GM12878 (cell line): ENCODE results near the gene CNTLN. TPM values are rescaled to one million over a fixed set of nuclear protein-coding genes. Genes with fewer than 3 reads are reported as not detected.

Experiments used
- ATAC-seq: fragments of 200-7000 bp; cut with Tn5 transposase; 3 replicates; pipeline ENCODE4 v1.9.1; 2020; ENCODE audit warnings: mild to moderate bottlenecking, moderate library complexity
- Bru-seq: library from RNA; stranded (reverse); fragments of 400-500 nt; gene quantifications from one replicate; lab custom pipeline; 2021; lab: Mats Ljungman, UMichigan
- BruChase-seq, 2 experiments: library from RNA; stranded (reverse); fragments of 400-500 nt; gene quantifications; one replicate each; lab custom pipeline; 2021; lab: Mats Ljungman, UMichigan
- BruUV-seq: library from RNA; stranded (reverse); fragments of 400-500 nt; replicated peaks from 2 replicates; lab custom pipeline; 2021; lab: Mats Ljungman, UMichigan
- CTCF ChIA-PET: fragments of 300-600 bp; sonication (Branson Sonifier 250); formaldehyde crosslinking; extraction: SDS; loops from one replicate; lab custom pipeline; 2021; ENCODE audit warnings: inconsistent platforms; lab: Yijun Ruan, JAX
- POLR2A ChIA-PET: fragments of 350-600 bp; formaldehyde crosslinking; extraction: SDS; loops from one replicate; lab custom pipeline; 2021; ENCODE audit warnings: inconsistent platforms; lab: Charles Lee
- RAD21 ChIA-PET: fragments of 300-600 bp; sonication (Branson Sonifier 250); formaldehyde crosslinking; loops from one replicate; lab custom pipeline; 2023; ENCODE audit warnings: antibody characterized with exemption; ENCODE audit not compliant: unreplicated experiment; lab: Charles Lee
- SMC1A ChIA-PET: fragments of 300-600 bp; sonication (Branson Sonifier 250); formaldehyde crosslinking; loops from one replicate; lab custom pipeline; 2023; ENCODE audit not compliant: unreplicated experiment, uncharacterized antibody; lab: Charles Lee
- DNase-seq: peaks from one replicate; pipeline ENCODE4 v3.0.0-alpha.2; 2011; ENCODE audit warnings: low read depth, low spot score
- FAIRE-seq: peaks from 3 replicates; lab custom pipeline; 2011; peaks lifted over from hg19 to GRCh38; lab: Jason Lieb, UNC
- H2AFZ ChIP-seq: 2 replicates; pipeline ENCODE4 v1.6.0; 2011; ENCODE audit warnings: low read depth, low read length, control low read depth; ENCODE audit not compliant: control insufficient read depth
- H3K27ac ChIP-seq: 2 replicates; pipeline ENCODE4 v1.5.1; 2011; ENCODE audit warnings: control low read depth; ENCODE audit not compliant: control insufficient read depth, insufficient read depth
- H3K27me3 ChIP-seq, 2 experiments: replicated peaks in 1 of 2; 2 replicates each; pipeline versions ENCODE4 v1.6.0 to v1.6.1; 2011; ENCODE audit warnings: low read length in 1 of 2; ENCODE audit not compliant: control insufficient read depth in 2 of 2, insufficient read depth in 2 of 2
- H3K36me3 ChIP-seq, 2 experiments: 2 replicates each; pipeline ENCODE4 v1.5.1; 2011; ENCODE audit warnings: low read length in 1 of 2; ENCODE audit not compliant: control insufficient read depth in 2 of 2, insufficient read depth in 2 of 2
- H3K4me1 ChIP-seq: 2 replicates; pipeline ENCODE4 v1.6.1; 2011; ENCODE audit warnings: mild to moderate bottlenecking, low read length, moderate library complexity, mixed read lengths; ENCODE audit not compliant: control insufficient read depth, insufficient read depth
- H3K4me2 ChIP-seq: 2 replicates; pipeline ENCODE4 v1.6.0; 2011; ENCODE audit warnings: control low read depth; ENCODE audit not compliant: control insufficient read depth, insufficient read depth
- H3K4me3 ChIP-seq: fragments of 200-600 bp; sonication (generic); 2 replicates; pipeline ENCODE4 v1.5.1; 2016
- H3K79me2 ChIP-seq: 2 replicates; pipeline ENCODE4 v1.6.0; 2011; ENCODE audit warnings: low read length; ENCODE audit not compliant: control insufficient read depth, insufficient read depth
- H3K9ac ChIP-seq: 2 replicates; pipeline ENCODE4 v1.8.0; 2011; ENCODE audit warnings: low read length, control low read depth, mixed read lengths; ENCODE audit not compliant: control insufficient read depth, insufficient read depth
- H3K9me3 ChIP-seq: replicated peaks from 3 replicates; pipeline ENCODE4 v1.5.1; 2011; ENCODE audit warnings: mild to moderate bottlenecking, low read length; ENCODE audit not compliant: control insufficient read depth, insufficient read depth
- H4K20me1 ChIP-seq: 2 replicates; pipeline ENCODE4 v1.6.0; 2011; ENCODE audit not compliant: control insufficient read depth, insufficient read depth
- BHLHE40 ChIP-seq, 2 experiments: fragments of 450-650 bp in 1 of 2; IDR thresholded peaks; 2 replicates each; pipeline ENCODE4 v1.6.1; 2011 to 2017; ENCODE audit warnings: low read depth in 2 of 2, borderline replicate concordance in 1 of 2, improper control_type of control experiment in 1 of 2, low read length in 1 of 2, mild to moderate bottlenecking in 1 of 2
- IKZF1 ChIP-seq: fragments of 450-650 bp; conservative IDR thresholded peaks from 2 replicates; pipeline ENCODE4 v1.6.1; 2017; ENCODE audit warnings: antibody characterized with exemption, mild to moderate bottlenecking
- MTA2 ChIP-seq: fragments of 450-650 bp; IDR thresholded peaks from 2 replicates; pipeline ENCODE4 v1.6.1; 2016; ENCODE audit warnings: low read depth, mild to moderate bottlenecking, moderate library complexity
- NR2F1 ChIP-seq: fragments of 450-650 bp; conservative IDR thresholded peaks from 2 replicates; pipeline ENCODE4 v1.6.1; 2017; ENCODE audit warnings: mild to moderate bottlenecking
- POLR2A ChIP-seq: IDR thresholded peaks from 2 replicates; pipeline ENCODE4 v1.6.1; 2011; ENCODE audit warnings: low read depth, mild to moderate bottlenecking, low read length
- RB1 ChIP-seq: fragments of 450-650 bp; formaldehyde crosslinking; IDR thresholded peaks from 2 replicates; pipeline ENCODE4 v1.6.1; 2017; ENCODE audit warnings: mild to moderate bottlenecking, borderline replicate concordance
- YY1 ChIP-seq: IDR thresholded peaks from 2 replicates; pipeline ENCODE4 v1.6.1; 2011; ENCODE audit warnings: low read depth, mild to moderate bottlenecking, low read length
- WGBS: methylation state at CpG from one replicate; pipeline ENCODE4 v1.1.6; 2016; ENCODE audit warnings: low lambda C conversion rate; ENCODE audit not compliant: insufficient replicate concordance, insufficient coverage; ENCODE audit errors: missing lambda C conversion rate; 5-methylcytosine and 5-hydroxymethylcytosine counted together
- in situ Hi-C: fragments of 300-500 bp; cut with MboI; formaldehyde crosslinking; loops from 9 replicates; pipeline ENCODE4 v1.14.3; 2018; ENCODE audit warnings: mixed read lengths
- intact Hi-C: fragments of 100-400 bp; cut with micrococcal nuclease; formaldehyde crosslinking; loops from one replicate; pipeline ENCODE4 v1.14.2; 2022; ENCODE audit not compliant: unreplicated experiment
- long read RNA-seq, 2 experiments: library from polyadenylated mRNA; unstranded; transcript quantifications; one replicate each; pipeline ENCODE4 v2.0.0, GENCODE V29; 2019 to 2020
- polyA minus RNA-seq, 3 experiments: library from RNA; depleted of rRNA, polyadenylated mRNA; stranded (reverse); fragments of >200 nt; gene quantifications; 2 replicates each; pipeline ENCODE4 v1.2.3, GENCODE V29; 2011
- polyA plus RNA-seq, 11 experiments: library from polyadenylated mRNA; depleted of rRNA in 4 of 11; unstranded in 6 of 11; stranded (reverse) in 5 of 11; fragments of >200 nt; fragmentation: Nextera tagmentation in 4 of 11; fragmentation: Illumina TruSeq in 1 of 11; extraction: Ambion mirVana in 4 of 11; extraction: Trizol in 1 of 11; gene quantifications; 1 replicate in 1 of 11; 2 replicates in 10 of 11; pipeline versions ENCODE4 v1.2.1 to v1.2.3, GENCODE V29; 2011 to 2016; ENCODE audit warnings: inconsistent platforms in 2 of 11, missing spikeins in 2 of 11, low read depth in 1 of 11
- total RNA-seq, 4 experiments: library from RNA; depleted of rRNA in 3 of 4; stranded (reverse); fragments of >200 nt in 3 of 4; fragmentation: Illumina TruSeq in 1 of 4; extraction: Trizol in 1 of 4; gene quantifications; 2 replicates each; pipeline versions ENCODE4 v1.2.1 to v1.2.3, GENCODE V29; 2013 to 2021
- TF ChIP-seq, protein P1 (sequence below): fragments of 450-650 bp; IDR thresholded peaks from 2 replicates; pipeline ENCODE4 v1.6.1; 2016; ENCODE audit warnings: mild to moderate bottlenecking

CNTLN gene, protein sequence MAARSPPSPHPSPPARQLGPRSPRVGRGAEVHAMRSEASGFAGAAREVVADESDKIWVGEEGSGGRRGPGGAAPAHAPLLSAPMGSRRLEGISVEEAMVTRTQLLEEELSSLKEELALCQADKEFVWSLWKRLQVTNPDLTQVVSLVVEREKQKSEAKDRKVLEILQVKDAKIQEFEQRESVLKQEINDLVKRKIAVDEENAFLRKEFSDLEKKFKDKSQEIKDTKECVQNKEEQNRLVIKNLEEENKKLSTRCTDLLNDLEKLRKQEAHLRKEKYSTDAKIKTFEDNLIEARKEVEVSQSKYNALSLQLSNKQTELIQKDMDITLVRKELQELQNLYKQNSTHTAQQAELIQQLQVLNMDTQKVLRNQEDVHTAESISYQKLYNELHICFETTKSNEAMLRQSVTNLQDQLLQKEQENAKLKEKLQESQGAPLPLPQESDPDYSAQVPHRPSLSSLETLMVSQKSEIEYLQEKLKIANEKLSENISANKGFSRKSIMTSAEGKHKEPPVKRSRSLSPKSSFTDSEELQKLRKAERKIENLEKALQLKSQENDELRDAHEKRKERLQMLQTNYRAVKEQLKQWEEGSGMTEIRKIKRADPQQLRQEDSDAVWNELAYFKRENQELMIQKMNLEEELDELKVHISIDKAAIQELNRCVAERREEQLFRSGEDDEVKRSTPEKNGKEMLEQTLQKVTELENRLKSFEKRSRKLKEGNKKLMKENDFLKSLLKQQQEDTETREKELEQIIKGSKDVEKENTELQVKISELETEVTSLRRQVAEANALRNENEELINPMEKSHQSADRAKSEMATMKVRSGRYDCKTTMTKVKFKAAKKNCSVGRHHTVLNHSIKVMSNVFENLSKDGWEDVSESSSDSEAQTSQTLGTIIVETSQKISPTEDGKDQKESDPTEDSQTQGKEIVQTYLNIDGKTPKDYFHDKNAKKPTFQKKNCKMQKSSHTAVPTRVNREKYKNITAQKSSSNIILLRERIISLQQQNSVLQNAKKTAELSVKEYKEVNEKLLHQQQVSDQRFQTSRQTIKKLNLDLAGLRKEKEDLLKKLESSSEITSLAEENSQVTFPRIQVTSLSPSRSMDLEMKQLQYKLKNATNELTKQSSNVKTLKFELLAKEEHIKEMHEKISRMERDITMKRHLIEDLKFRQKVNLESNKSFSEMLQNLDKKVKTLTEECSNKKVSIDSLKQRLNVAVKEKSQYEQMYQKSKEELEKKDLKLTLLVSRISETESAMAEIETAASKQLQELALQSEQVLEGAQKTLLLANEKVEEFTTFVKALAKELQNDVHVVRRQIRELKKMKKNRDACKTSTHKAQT (N-terminal part only)
- total RNA-seq (2013; cell fraction: nucleolus; rRNA removed), result 0.32 TPM in 1 of 2 replicates, not detected in the other
- total RNA-seq (2014; rRNA removed) (0.06 TPM in 1 of 2 replicates, not detected in the other), total RNA-seq (2014; rRNA removed; fragmentation: Illumina TruSeq; extraction: Trizol) (0.04 and 0.05 TPM in 2 replicates), total RNA-seq (2021) (not detected in 2 replicates), polyA plus RNA-seq (2011; rRNA removed) (7.0 and 11.3 TPM in 2 replicates), polyA plus RNA-seq (2014; fragmentation: Illumina TruSeq; extraction: Trizol) (0.01 and 0.06 TPM in 2 replicates), polyA plus RNA-seq (2014; fragmentation: Nextera tagmentation; extraction: Ambion mirVana) (under 1 TPM in 1 of 2 experiments, not detected in 1; 0.02 TPM), polyA plus RNA-seq (2014; rRNA removed) (not detected in 2 replicates), polyA plus RNA-seq (2016; fragmentation: Nextera tagmentation; extraction: Ambion mirVana) (under 1 TPM in 1 of 2 experiments, not detected in 1; 0.03 TPM), polyA minus RNA-seq (2011; rRNA and poly(A)+ RNA removed) (5.5 and 5.6 TPM in 2 replicates), Bru-seq, nascent RNA (percentile 33 among the genes with signal in this experiment), BruChase-seq, experiment 1, labeled RNA remaining after a 6-hour chase (percentile 25 among the genes with signal in this experiment), BruChase-seq, experiment 2, labeled RNA remaining after a 2-hour chase (percentile 27 among the genes with signal in this experiment)
- not detected for polyA plus RNA-seq (2011; ENCODE audit: low read depth)
- 2.2 and 2.9 TPM in 2 replicates for polyA plus RNA-seq (2011; cell fraction: cytosol; rRNA removed)
- 5.1 and 6.5 TPM in 2 replicates for polyA plus RNA-seq (2011; cell fraction: nucleus; rRNA removed)
- polyA plus RNA-seq (2012), result 0.09 and 0.17 TPM in 2 replicates
- polyA minus RNA-seq (2011; cell fraction: cytosol; rRNA and poly(A)+ RNA removed), result 2.5 TPM in 2 replicates
- 12.9 and 23.5 TPM in 2 replicates for polyA minus RNA-seq (2011; cell fraction: nucleus; rRNA and poly(A)+ RNA removed)
- long read RNA-seq, experiment 1, full-length matches to known transcripts, result 7 of 14 reads
- long read RNA-seq, experiment 1, partial matches to known transcripts, result 4 of 14 reads
- long read RNA-seq, experiment 1, other reads (novel, unspliced or antisense), result 3 of 14 reads
- long read RNA-seq, experiment 2, partial matches to known transcripts, result 10 of 30 reads
- long read RNA-seq, experiment 2, other reads (novel, unspliced or antisense), result 17 of 30 reads

DNA sequence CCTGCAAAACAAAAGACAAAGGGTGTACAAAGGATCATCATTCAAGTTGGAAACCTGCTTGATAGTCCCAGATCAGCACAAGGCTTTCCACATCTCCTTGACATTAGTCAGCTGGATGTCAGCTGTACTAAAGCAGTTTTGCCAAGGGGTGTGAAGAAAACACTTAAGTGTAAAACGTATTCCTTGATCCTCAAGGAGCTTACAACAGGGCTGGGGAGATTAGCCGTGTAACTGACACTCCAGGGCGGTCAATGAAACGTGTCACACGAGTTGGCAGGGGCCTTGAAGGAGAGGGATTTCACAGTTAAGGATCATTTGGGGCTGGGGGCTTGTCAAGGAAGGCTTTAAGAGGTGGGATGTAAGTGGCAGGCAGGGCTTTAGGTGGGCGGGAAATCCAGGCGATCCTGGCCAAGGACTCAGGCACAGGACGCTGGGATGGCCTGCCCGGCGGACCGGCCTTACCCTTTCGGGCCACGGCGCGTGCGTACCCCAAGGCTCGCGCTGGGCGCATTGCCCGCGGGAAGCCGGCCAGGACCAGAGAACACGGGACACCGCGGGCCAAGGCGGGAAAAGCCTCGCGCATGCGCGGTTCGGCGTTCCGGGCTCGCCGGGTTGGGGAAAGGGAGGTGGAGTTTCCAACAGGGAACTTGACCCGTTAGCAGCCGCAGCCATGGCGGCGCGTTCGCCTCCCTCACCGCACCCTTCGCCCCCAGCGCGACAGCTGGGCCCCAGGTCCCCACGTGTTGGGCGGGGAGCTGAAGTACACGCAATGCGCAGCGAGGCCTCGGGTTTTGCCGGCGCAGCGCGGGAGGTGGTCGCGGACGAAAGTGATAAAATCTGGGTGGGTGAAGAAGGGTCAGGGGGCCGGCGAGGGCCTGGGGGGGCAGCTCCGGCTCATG, at the start of gene CNTLN:
CNTLN (plus strand) TSS at position 645 of the 899 bp plus-strand sequence; CDS start at position 671, 26 bp downstream.
- Histone ChIP-seq H3K79me2 (no peaks in the 10 kb centered on the region), H3K4me3 (no peak within 1 kb of the TSS)
- SMC1A ChIA-PET, result no interaction called here
- 0 out of 2 replicates have a peak, but pooled peaks have one; percentile 27 for TF ChIP-seq YY1
- TF ChIP-seq POLR2A, result peak; percentile 21; the same call in 1 of the 2 replicates
- TF ChIP-seq RB1, result peak; percentile 65; the same call in 1 of the 2 replicates
- TF ChIP-seq IKZF1, result peak; percentile 57; the same call in 1 of the 2 replicates
- 0 out of 2 replicates have a peak, but pooled peaks have one; percentile 19 for TF ChIP-seq NR2F1
- TF ChIP-seq BHLHE40 (IDR thresholded peaks at IDR 0.05; ENCODE audit: borderline replicate concordance in 1 of 2, low read depth in 2 of 2, low read length in 1 of 2), result peak in 1 of 2 experiments; percentile 26; a peak in 2 of 4 replicates
- TF ChIP-seq MTA2, result no peak
- TF ChIP-seq, protein P1, sequence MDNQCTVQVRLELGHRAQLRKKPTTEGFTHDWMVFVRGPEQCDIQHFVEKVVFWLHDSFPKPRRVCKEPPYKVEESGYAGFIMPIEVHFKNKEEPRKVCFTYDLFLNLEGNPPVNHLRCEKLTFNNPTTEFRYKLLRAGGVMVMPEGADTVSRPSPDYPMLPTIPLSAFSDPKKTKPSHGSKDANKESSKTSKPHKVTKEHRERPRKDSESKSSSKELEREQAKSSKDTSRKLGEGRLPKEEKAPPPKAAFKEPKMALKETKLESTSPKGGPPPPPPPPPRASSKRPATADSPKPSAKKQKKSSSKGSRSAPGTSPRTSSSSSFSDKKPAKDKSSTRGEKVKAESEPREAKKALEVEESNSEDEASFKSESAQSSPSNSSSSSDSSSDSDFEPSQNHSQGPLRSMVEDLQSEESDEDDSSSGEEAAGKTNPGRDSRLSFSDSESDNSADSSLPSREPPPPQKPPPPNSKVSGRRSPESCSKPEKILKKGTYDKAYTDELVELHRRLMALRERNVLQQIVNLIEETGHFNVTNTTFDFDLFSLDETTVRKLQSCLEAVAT, result no peak
- TF ChIP-seq, all 136 proteins: peak for 6
- Histone ChIP-seq H3K36me3 (no peaks in the 10 kb centered on the region), H2AFZ (no peak within 1 kb of the TSS), H3K4me1 (no peaks in the 10 kb centered on the region), H3K27ac (no peak within 1 kb of the TSS), H3K9me3 (no peaks in the 10 kb centered on the region; the same call in 2 of the 3 replicates), H3K9ac (no peak within 1 kb of the TSS), H3K27me3 (no peaks in the 10 kb centered on the region), H3K4me2 (no peak within 1 kb of the TSS), H4K20me1 (no peaks in the 10 kb centered on the region)
- ChIA-PET POLR2A (no interaction called here), CTCF (interaction anchor here (0.8 to 1.5 kb wide), 2 partner anchors 18 to 20 kb away, joined by 3 to 4 read pairs; no protein-coding TSS in a partner anchor), RAD21 (no interaction called here)
- BruUV-seq, result no TSS peak
- in situ Hi-C loops, result no loop called here
- intact Hi-C loops, result no loop called here
- DNase-seq (no peak), ATAC-seq (peak; percentile 48), FAIRE-seq (no peak)
- WGBS, result 61% methylated on average over 54 of the region's 61 CpGs
